Uterus (tissue), 4 donors: ENCODE results near the gene CSF1R. TPM values are rescaled to one million over a fixed set of nuclear protein-coding genes. Genes with fewer than 3 reads are reported as not detected.

Experiments
- DNase-seq, 2 donors: peaks; one replicate each; pipeline ENCODE4 v3.0.0-alpha.2; 2019 to 2020
- H3K27ac ChIP-seq, 2 donors: fragments of 200-600 bp; sonication (generic); 1 replicate in 1 of 2; 2 replicates in 1 of 2; pipeline ENCODE4 v1.5.1; 2016 to 2018
- H3K27me3 ChIP-seq, 2 donors: fragments of 200-600 bp; sonication (generic); one replicate each; pipeline ENCODE4 v1.5.1; 2018 to 2019; ENCODE audit warnings: control low read depth in 1 of 2
- H3K36me3 ChIP-seq, 2 donors: fragments of 200-600 bp; sonication (generic); one replicate each; pipeline ENCODE4 v1.5.1; 2019; ENCODE audit warnings: control low read depth in 1 of 2
- H3K4me1 ChIP-seq, 2 donors: fragments of 200-600 bp; sonication (generic); one replicate each; pipeline ENCODE4 v1.5.1; 2018 to 2019; ENCODE audit warnings: control low read depth in 1 of 2
- H3K4me3 ChIP-seq, 2 donors: fragments of 200-600 bp; sonication (generic); 1 replicate in 1 of 2; 2 replicates in 1 of 2; pipeline ENCODE4 v1.5.1; 2018 to 2019; ENCODE audit warnings: mild to moderate bottlenecking in 1 of 2
- H3K9me3 ChIP-seq, 2 donors: fragments of 200-600 bp; sonication (generic); one replicate each; pipeline ENCODE4 v1.5.1; 2019; ENCODE audit warnings: control low read depth in 1 of 2
- POLR2A ChIP-seq, 2 donors: fragments of 450-650 bp; IDR thresholded peaks; one replicate each; pipeline ENCODE4 v1.6.1; 2016; ENCODE audit warnings: antibody characterized with exemption in 2 of 2, mild to moderate bottlenecking in 1 of 2, moderate library complexity in 1 of 2
- intact Hi-C: fragments of 100-400 bp; cut with DNase I; formaldehyde crosslinking; loops from one replicate; pipeline ENCODE4 v1.15.1; 2023; ENCODE audit warnings: low total_unique reads
- total RNA-seq, 4 donors: library from RNA; depleted of rRNA in 3 of 4; stranded (reverse); fragments of >200 nt in 3 of 4; gene quantifications; one replicate each; pipeline versions ENCODE4 v1.1.0 to v1.2.4, GENCODE V29; 2014 to 2023
- TF ChIP-seq, protein P1 (sequence below), 4 experiments: fragments of 200-600 bp in 2 of 4; fragments of 450-650 bp in 2 of 4; sonication (generic) in 2 of 4; IDR thresholded peaks; one replicate each; pipeline ENCODE4 v1.5.1; 2016 to 2019; ENCODE audit warnings: antibody characterized with exemption in 4 of 4, mild to moderate bottlenecking in 2 of 4, moderate library complexity in 1 of 4
- donor health status: DM: yes; HTN: yes; CAD: no.

The CSF1R gene
- total RNA-seq, 4 donors from 2014 or later, result 1.0 to 42.9 (median 22.8) TPM

DNA sequence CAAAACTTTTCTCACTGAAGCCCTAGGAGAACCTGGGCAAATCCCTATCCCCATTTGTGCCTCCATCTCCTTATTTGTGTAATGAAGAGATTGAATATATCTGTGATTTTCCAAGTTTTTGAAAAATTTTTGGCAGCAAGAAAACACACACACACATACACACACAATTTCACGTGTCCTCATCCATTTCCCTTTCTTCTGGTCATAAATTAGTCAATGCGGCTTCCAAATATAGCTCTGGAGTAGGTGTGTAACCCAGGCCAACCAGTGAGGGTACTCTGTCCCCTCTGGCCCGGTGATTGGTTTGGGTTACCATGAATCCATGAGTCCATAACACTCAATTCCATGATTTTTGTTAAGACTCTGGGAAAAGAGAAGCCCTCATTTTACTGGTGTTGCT is 12.7 kb downstream of the CSF1R start:
- intact Hi-C loops, result no loop called here
- peak in 1 of 2 donors; percentile 0 for DNase-seq

GRCh38 chr5:150073086-150073625 is 13.2 kb downstream of the CSF1R start:
- no peaks in the 10 kb centered on the region for H3K9me3 ChIP-seq
- no peak for TF ChIP-seq POLR2A (IDR thresholded peaks at IDR 0.05)
- TF ChIP-seq, protein P1, sequence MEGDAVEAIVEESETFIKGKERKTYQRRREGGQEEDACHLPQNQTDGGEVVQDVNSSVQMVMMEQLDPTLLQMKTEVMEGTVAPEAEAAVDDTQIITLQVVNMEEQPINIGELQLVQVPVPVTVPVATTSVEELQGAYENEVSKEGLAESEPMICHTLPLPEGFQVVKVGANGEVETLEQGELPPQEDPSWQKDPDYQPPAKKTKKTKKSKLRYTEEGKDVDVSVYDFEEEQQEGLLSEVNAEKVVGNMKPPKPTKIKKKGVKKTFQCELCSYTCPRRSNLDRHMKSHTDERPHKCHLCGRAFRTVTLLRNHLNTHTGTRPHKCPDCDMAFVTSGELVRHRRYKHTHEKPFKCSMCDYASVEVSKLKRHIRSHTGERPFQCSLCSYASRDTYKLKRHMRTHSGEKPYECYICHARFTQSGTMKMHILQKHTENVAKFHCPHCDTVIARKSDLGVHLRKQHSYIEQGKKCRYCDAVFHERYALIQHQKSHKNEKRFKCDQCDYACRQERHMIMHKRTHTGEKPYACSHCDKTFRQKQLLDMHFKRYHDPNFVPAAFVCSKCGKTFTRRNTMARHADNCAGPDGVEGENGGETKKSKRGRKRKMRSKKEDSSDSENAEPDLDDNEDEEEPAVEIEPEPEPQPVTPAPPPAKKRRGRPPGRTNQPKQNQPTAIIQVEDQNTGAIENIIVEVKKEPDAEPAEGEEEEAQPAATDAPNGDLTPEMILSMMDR (IDR thresholded peaks at IDR 0.05), result no peak
- H3K27ac ChIP-seq, result no peak overlapping the region
- no peaks in the 10 kb centered on the region for H3K27me3 ChIP-seq
- H3K36me3 ChIP-seq, result no peaks in the 10 kb centered on the region
- H3K4me3 ChIP-seq, result no peak overlapping the region
- H3K4me1 ChIP-seq, result no peaks in the 10 kb centered on the region
- DNase-seq, result peak in 1 of 2 donors; percentile 15
- intact Hi-C loops, result no loop called here

More for the DNA sequence above, 12.7 kb downstream of the CSF1R start:
- no peaks in the 10 kb centered on the region for H3K36me3 ChIP-seq
- H3K9me3 ChIP-seq, result no peaks in the 10 kb centered on the region
- H3K4me1 ChIP-seq, result no peaks in the 10 kb centered on the region
- no peak overlapping the region for H3K27ac ChIP-seq
- H3K27me3 ChIP-seq, result no peaks in the 10 kb centered on the region
- TF ChIP-seq, protein P1 (IDR thresholded peaks at IDR 0.05), result no peak
- no peak for TF ChIP-seq POLR2A (IDR thresholded peaks at IDR 0.05)
- no peak overlapping the region for H3K4me3 ChIP-seq

- no peak overlapping the region for H3K4me3 ChIP-seq
- H3K27ac ChIP-seq, result no peak overlapping the region
- no peaks in the 10 kb centered on the region for H3K4me1 ChIP-seq
- intact Hi-C loops, result no loop called here
- no peak for TF ChIP-seq POLR2A (IDR thresholded peaks at IDR 0.05)
- TF ChIP-seq, protein P1 (IDR thresholded peaks at IDR 0.05), result no peak
- no peaks in the 10 kb centered on the region for H3K9me3 ChIP-seq
- no peaks in the 10 kb centered on the region for H3K36me3 ChIP-seq
- H3K27me3 ChIP-seq, result no peaks in the 10 kb centered on the region
- DNase-seq, result no peak
Measured at GRCh38 chr5:150070821-150071220, 15.5 kb downstream of the CSF1R start.

GRCh38 chr5:150069672-150070627 is 16.4 kb downstream of the CSF1R start:
- DNase-seq, result peak in 1 of 2 donors; percentile 7
- Histone ChIP-seq H3K4me3 (no peak overlapping the region), H3K36me3 (no peaks in the 10 kb centered on the region), H3K27me3 (no peaks in the 10 kb centered on the region), H3K4me1 (no peaks in the 10 kb centered on the region), H3K9me3 (no peaks in the 10 kb centered on the region), H3K27ac (no peak overlapping the region)
- intact Hi-C loops, result no loop called here
- TF ChIP-seq POLR2A (IDR thresholded peaks at IDR 0.05), result no peak
- TF ChIP-seq, protein P1 (IDR thresholded peaks at IDR 0.05), result no peak
